ENCODE measurements around the gene CYSLTR2.
"Not testable (repeated sequence)": the region's sequence is repeated elsewhere in the genome, so short reads cannot be mapped to it uniquely, and the experiment has no call there.

Gene CYSLTR2

GRCh38 chr13:48645845-48646244 is 7.9 kb upstream of the CYSLTR2 start:
- no peak for DNase-seq

GRCh38 chr13:48646791-48647190 is 6.9 kb upstream of the CYSLTR2 start:
- no peak for DNase-seq

GRCh38 chr13:48647625-48648024 is 6.1 kb upstream of the CYSLTR2 start:
- no peak for DNase-seq

GRCh38 chr13:48648446-48648845 is 5.3 kb upstream of the CYSLTR2 start:
- DNase-seq = no peak

GRCh38 chr13:48652851-48653471 is 768 bp upstream of the CYSLTR2 start:
- no peak for DNase-seq

- DNase-seq = no peak
These were observed 782 bp downstream of the CYSLTR2 start for GRCh38 chr13:48654511-48654910.

GRCh38 chr13:48655291-48655690 is 1.6 kb downstream of the CYSLTR2 start:
- no peak for DNase-seq

- no peak for DNase-seq
These were observed 2.9 kb downstream of the CYSLTR2 start for GRCh38 chr13:48656608-48657007.

GRCh38 chr13:48660361-48661076 is 6.8 kb downstream of the CYSLTR2 start:
- DNase-seq = no peak

GRCh38 chr13:48661107-48661506 is 7.4 kb downstream of the CYSLTR2 start:
- no peak for DNase-seq

- no peak for DNase-seq
These were observed 8.5 kb downstream of the CYSLTR2 start for GRCh38 chr13:48662226-48662625.

GRCh38 chr13:48667136-48667535 is 13.4 kb downstream of the CYSLTR2 start:
- DNase-seq = no peak

GRCh38 chr13:48671421-48671820 is 17.7 kb downstream of the CYSLTR2 start:
- DNase-seq = not testable (repeated sequence)

GRCh38 chr13:48675247-48675646 is 21.5 kb downstream of the CYSLTR2 start:
- no peak for DNase-seq

GRCh38 chr13:48678316-48678715 is 24.6 kb downstream of the CYSLTR2 start:
- no peak for DNase-seq

- DNase-seq = no peak
These were observed 26.4 kb downstream of the CYSLTR2 start for GRCh38 chr13:48679941-48680680.

GRCh38 chr13:48680756-48681392 is 27.1 kb downstream of the CYSLTR2 start:
- no peak for DNase-seq

GRCh38 chr13:48681905-48682304 is 28.2 kb downstream of the CYSLTR2 start:
- no peak for DNase-seq

GRCh38 chr13:48682436-48682835 is 28.7 kb downstream of the CYSLTR2 start:
- DNase-seq = no peak

- no peak for DNase-seq
These were observed 33.0 kb downstream of the CYSLTR2 start for GRCh38 chr13:48686636-48687210.

- no peak for DNase-seq
These were observed 33.5 kb downstream of the CYSLTR2 start for GRCh38 chr13:48687249-48687648.

GRCh38 chr13:48693998-48694397 is 40.3 kb downstream of the CYSLTR2 start:
- no peak for DNase-seq

GRCh38 chr13:48695776-48696175 is 42.0 kb downstream of the CYSLTR2 start:
- DNase-seq = no peak

All from DMS153 (cell line).